ENCODE data around the gene ZNF672. TPM values are rescaled to one million over a fixed set of nuclear protein-coding genes. Genes with fewer than 3 reads are reported as not detected.
"Not testable (repeated sequence)": the region's sequence is repeated elsewhere in the genome, so short reads cannot be mapped to it uniquely, and the experiment has no call there.

Gene ZNF672
- total RNA-seq, 4 donors from 2014 or later: 25.5 to 40.8 (median 26.8) TPM

GRCh38 chr1:248871837-248872401, 33.9 kb downstream of the ZNF672 start:
- DNase-seq (ENCODE audit: low spot score) (no peak), ATAC-seq (ENCODE audit: low FRiP score) (no peak)
- TF ChIP-seq CTCF (IDR thresholded peaks at IDR 0.05): no peak

- TF ChIP-seq CTCF (IDR thresholded peaks at IDR 0.05): no peak
- DNase-seq (ENCODE audit: low spot score) (no peak), ATAC-seq (ENCODE audit: low FRiP score) (peak; percentile 81)
Observed at GRCh38 chr1:248872752-248873408, 34.9 kb downstream of the ZNF672 start.

- peak; percentile 95 for DNase-seq (ENCODE audit: low spot score)
- TF ChIP-seq CTCF (IDR thresholded peaks at IDR 0.05): no peak
- peak; percentile 95 for ATAC-seq (ENCODE audit: low FRiP score)
Observed at GRCh38 chr1:248873409-248873992, 35.5 kb downstream of the ZNF672 start.

- peak; percentile 80 for ATAC-seq (ENCODE audit: low FRiP score)
- no peak for TF ChIP-seq CTCF (IDR thresholded peaks at IDR 0.05)
- DNase-seq (ENCODE audit: low spot score): peak; percentile 71
Observed at GRCh38 chr1:248873993-248874533, 36.0 kb downstream of the ZNF672 start.

- ATAC-seq (ENCODE audit: low FRiP score): no peak
- TF ChIP-seq CTCF (IDR thresholded peaks at IDR 0.05): no peak
- no peak for DNase-seq (ENCODE audit: low spot score)
Observed at GRCh38 chr1:248881261-248881660, 43.2 kb downstream of the ZNF672 start.

GRCh38 chr1:248882427-248882826, 44.4 kb downstream of the ZNF672 start:
- not testable (repeated sequence) for ATAC-seq (ENCODE audit: low FRiP score); DNase-seq (ENCODE audit: low spot score)

GRCh38 chr1:248884632-248885295, 46.7 kb downstream of the ZNF672 start:
- TF ChIP-seq CTCF (IDR thresholded peaks at IDR 0.05): no peak
- ATAC-seq (ENCODE audit: low FRiP score) (no peak), DNase-seq (ENCODE audit: low spot score) (no peak)
